GM21576 (cell line): ENCODE measurements around the gene NEURL2.
"Not testable (repeated sequence)": the region's sequence is repeated elsewhere in the genome, so short reads cannot be mapped to it uniquely, and the experiment has no call there.

ENCODE experiments used
- ATAC-seq: cut with Tn5 transposase; IDR thresholded peaks from one replicate; pipeline ENCODE4 v1.9.1; 2021; ENCODE audit warnings: mild to moderate bottlenecking, moderate library complexity; ENCODE audit not compliant: unreplicated experiment

Gene NEURL2

DNA sequence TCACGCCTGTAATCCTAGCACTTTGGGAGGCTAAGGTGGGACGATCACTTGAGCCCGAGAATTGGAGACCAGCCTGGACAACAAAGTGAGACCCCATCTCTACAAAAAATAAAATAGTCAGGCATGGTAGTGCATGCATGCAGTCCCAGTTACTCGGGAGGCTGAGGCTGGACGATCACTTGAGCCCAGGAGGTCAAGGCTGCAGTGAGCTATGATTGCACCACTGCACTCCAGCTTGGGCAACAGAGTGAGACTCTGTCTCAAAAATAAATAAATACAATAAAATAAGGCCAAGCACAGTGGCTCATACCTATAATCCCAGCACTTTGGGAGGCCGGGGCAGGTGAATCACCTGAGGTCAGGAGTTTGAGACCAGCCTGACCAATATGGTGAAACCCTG is 10.3 kb upstream of the NEURL2 start:
- not testable (repeated sequence) for ATAC-seq

DNA sequence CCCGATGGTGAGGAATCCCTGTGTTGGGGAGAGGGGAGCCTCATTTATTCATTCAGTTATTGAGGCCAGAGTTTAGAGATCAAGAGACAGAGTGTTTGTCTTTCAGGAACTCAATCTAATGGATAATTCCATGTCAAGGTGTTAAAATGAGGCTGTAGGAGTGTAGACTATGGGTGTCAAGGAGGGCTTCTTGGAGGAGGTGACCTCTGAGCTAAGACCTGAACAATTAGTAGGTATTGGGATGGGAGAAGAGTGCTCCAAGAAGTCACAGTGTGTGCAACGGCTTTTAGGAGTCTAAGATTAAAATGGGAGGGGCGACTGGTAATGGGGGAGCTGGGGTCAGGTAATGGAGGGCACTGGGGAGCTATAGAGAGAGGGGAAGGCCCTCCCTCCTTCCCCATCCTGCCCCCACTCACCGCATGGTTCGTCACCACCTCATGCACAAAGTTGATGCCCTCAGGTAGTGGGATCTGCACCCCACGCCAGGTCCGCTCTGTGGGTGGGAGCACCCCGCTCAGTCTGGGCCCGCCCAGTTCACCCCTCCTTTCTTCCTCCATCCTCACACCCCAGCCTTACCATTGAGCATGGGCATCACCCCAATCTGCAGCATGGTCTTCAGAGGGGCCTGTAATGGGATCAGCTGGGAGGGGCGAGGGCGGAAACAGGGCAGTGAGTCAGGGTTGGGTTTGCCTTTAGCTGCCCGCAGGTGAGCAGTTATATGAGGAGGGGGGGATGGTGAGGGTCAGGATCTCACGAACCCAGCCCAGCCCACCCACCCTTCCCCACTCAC is 8.2 kb upstream of the NEURL2 start:
- ATAC-seq, result no peak

DNA sequence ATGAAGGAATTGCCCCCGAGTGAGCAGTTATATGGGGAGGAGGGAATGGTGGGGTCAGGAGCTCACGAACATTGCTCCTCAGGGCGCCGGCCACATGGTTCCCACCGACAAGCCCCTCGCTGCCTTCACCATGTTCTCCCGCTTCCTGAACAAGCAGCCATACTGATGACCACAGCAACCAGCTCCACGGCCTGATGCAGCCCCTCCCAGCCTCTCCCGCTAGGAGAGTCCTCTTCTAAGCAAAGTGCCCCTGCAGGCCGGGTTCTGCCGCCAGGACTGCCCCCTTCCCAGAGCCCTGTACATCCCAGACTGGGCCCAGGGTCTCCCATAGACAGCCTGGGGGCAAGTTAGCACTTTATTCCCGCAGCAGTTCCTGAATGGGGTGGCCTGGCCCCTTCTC is 7.3 kb upstream of the NEURL2 start:
- ATAC-seq, result no peak

DNA sequence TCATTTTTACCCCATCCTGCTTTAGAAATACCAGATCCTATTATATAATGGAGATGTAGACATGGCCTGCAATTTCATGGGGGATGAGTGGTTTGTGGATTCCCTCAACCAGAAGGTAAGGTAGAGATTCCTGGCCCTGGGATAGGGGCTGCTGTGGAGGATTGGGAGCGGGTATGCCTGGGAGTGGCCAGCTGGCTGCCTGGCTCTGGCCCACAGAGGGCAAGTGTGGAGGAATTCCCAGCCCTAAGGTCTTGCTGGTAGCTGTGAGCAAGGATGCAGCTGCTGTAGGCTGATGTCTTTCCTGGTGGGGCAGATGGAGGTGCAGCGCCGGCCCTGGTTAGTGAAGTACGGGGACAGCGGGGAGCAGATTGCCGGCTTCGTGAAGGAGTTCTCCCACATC is 6.7 kb upstream of the NEURL2 start:
- ATAC-seq, result no peak

DNA sequence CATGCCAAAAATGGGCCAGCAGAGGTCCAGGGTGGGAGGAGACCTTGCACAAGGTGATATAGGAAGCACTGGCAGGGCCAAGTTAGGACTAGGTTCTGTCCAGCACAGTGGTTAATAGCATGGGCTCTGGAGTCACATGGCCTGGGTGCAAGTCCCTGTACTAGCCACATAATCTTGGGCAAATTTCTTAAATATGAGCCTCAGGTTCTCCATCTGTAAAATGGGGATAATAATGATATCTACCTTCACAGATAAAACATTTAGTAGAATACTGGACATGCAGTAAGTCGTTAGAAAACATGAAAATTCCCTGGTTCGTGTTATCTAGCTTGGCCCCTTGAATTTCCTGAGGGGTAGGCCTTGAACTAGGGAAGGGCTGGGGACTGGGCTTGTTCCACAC is 6.3 kb upstream of the NEURL2 start:
- ATAC-seq, result no peak

DNA sequence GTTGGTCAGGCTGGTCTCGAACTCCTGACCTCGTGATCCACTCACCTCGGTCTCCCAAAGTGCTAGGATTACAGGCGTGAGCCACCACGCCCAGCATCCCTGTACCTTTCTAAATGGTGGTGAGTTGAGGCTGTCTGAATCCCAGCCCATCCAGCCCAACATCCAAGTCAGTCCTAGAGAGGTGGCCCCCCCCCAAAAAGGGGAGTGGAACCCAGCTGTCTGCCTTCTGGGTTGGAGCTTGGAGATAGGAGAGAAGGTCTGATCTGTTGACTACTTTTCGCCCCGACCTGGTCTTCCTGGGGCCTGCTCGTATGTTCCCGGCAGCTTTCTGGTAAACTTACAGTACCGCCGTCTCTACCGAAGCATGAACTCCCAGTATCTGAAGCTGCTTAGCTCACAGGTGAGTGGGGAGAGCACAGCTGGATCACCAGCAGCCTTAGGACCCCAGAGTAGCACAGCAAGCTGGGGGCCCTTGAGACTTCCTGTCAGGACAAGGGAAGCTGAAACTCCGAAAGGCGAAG is 5.7 kb upstream of the NEURL2 start:
- no peak for ATAC-seq

DNA sequence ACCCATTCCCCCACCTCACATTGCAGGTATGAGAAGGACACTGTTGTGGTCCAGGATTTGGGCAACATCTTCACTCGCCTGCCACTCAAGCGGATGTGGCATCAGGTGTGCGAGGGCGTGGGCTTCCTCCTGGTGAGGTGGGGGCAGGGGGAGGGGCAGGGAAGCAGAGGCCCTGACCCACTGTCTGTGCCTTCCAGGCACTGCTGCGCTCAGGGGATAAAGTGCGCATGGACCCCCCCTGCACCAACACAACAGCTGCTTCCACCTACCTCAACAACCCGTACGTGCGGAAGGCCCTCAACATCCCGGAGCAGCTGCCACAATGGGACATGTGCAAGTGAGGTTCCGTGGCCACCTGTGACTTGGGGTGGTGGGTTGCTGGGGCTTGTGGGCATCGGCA is 3.8 kb upstream of the NEURL2 start:
- no peak for ATAC-seq

DNA sequence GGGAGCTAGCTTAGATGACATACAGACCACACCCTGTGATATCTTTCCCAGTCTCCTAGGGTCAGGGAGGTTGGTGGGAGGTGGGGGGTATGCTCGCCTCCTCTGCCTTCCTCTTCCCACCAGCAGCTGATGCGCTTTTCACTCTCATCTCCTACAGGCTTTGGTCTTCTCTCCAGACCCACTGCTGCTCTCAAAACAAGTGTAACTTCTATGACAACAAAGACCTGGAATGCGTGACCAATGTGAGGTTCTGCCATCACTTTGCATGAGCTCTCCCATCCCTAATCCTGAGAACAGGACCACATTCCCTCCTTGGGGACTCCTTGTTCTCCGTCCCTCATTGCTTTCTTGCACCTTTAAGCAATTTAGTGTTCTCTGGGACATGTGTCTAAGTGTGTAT is 2.8 kb upstream of the NEURL2 start:
- ATAC-seq, result no peak

DNA sequence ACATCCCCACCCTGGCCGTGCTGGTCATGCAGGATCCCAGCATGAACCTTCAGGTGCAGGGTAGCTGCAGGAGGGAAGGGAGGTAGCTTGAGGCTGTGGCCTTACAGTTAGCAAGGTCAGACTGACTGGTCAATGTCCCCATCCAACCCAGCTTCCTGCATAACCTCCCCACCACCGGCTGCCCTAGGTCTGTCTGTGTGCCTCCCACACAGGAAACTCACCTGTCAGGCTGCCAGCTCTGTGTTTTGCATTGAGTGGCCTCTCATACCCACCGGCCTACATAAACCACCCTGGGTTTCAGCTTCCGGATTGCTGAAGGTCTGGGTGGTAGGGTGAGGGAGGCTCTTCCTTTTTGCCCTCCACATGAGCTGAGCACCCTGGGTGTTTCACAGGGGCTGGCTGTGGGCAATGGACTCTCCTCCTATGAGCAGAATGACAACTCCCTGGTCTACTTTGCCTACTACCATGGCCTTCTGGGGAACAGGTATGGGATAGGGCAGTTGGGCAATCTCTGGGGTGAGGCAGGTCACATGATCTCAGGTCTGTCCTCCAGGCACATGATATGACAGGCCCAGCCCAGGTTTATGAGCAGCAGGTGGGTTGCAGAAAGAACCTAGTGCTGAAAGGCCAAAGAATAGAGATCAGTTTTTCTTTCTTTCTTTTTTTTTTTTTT is 2.0 kb upstream of the NEURL2 start:
- ATAC-seq, result no peak

DNA sequence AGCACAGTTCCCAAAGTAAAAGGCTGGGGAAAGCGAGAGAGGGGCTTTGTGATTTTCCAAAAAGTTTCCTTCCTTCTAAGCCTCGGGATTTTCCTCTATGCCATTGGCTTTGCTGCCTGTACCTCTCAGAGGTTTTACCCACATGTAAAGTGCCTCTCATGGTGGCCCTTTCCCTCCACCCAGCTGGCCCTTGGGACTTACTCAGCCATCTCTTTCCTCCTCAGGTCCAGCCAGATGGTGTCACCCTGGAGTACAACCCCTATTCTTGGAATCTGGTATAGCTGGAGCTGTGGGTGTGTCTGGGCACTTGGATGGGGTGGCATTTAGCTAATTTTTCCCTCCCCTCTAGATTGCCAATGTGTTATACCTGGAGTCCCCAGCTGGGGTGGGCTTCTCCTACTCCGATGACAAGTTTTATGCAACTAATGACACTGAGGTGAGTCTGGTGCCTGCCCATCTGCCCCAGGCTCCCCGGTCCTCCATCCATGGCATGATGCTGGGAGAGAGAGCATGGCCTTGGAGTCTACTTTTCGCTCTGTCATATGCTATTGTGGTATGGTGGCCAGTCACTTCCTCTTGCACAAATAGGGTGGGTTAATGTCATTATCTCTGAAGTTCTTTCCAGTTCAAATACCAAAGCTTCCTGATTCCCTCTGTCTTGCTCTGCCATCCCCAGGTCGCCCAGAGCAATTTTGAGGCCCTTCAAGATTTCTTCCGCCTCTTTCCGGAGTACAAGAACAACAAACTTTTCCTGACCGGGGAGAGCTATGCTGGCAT is 1.2 kb upstream of the NEURL2 start:
- no peak for ATAC-seq

DNA sequence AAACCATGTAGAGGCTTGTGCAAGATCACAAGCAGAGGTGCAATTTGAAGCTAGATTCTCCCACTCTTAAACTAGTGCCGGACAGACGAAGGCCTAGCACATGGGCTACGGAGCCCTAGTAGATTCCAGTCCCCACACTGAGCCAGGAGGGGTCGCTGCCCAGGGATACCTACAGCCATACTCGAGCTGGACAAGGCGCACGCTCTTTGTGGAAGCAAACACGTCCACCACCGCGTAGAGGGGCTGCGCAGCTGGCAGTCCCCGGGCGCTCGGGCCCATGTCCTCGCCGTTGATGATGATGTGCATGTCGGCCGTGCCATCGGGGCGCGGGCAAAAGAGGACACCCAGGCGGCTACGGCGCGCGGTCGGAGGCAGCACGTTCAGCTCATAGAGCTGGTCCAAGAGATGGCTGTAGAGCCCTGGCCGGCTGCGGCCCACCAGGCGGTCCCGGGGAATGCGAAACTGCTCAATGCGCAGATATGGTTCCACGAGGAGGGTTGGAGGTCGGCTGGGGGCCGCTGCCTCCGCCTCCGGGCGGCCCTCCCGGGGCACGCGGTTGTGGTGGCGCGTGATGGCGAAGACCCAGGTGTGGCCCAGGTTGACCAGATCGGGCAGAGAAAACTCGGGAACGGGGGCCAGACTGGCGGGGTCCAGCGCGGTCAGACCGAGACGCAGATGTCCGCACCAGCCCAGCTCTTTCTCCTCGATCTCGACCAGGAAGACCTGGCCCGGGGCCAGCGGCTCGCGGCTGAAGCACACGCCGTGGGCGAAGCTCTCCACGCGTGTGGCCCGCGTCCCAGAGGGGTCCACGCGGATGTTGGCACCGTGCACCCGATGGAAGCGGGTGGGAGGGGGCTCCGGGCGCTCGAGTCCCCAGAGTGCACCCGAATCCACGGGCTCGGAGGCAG is 677 bp downstream of the NEURL2 start:
- ATAC-seq, result peak; percentile 6

DNA sequence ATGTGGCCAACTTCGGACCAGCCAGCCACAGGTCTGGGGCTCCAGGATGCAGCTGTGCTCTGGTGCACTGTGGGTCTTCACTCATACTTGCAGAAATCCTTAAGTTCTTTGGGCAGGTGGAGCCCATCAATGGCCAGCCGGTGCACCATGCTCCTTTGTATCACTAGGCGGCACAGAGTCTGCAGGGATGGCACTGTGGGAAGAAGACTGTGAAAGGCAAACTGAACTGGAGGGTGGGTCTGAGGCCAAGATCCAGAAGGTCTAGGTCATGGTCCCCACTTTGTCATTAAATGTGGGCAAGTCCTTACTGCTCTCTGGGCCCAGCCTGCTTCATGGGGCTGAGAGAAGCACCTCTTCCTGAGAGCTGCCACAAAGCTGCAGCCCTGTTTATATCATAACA is 2.3 kb downstream of the NEURL2 start:
- ATAC-seq, result no peak

DNA sequence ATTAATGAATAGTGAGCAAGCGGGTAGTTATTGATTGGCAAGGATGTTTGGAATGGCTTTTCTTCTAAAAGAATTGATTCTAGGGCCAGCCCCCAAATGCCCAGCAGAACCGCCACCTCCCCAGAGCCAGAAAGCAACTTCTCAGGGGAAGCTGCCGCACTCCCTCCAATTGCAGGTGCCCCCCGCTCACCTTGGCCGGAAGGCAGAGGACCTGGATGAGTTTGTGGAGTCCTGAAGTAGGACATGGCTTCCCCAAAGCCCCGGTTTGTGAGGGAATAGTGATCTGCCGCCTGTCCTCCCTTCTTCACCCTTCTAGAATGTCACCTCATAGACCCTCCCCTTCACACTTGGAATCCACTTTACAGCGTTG is 3.7 kb downstream of the NEURL2 start, which contains the start of gene SPATA25:
Gene SPATA25, minus strand, starts transcription at position 277 of the 370 bp plus-strand sequence. Its CDS starts 32 bp downstream, at position 245.
- ATAC-seq, result no peak

DNA sequence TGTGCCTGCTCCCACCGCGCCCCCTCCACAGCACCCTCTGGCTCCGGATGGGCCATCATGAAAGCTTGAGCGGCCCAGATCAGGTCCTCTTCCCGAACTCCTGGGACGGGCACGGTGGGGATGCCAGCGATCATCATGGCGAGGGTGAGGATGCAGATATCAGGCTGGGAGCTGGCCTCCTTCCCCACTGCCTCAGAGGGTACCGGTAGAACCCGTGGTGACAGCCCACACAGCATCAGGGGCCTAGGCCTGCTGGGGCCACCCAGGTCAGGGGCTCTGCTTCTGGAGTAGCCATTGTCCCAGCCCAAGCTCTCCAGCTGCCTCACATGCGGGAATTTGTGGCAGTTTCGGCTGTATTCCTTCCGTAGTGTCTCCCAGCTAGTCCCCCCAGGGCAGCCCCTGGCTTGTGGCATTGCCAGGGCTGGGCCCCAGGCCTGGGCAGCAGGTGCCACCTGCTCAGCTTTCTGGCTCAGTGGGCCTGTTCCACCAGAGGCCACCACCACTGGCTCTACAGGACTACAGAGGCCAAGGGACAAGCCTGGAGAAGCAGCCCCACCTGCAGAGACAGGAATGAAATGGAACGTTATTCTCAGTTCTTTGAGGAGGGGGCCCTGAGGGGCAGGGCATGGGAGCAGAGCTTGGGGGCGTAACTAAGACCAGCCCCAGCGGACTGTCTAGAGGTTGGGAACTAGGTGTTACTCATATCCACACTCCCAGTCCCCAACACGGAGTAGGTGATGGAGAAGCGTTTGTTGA is 4.2 kb downstream of the NEURL2 start:
- ATAC-seq, result no peak

DNA sequence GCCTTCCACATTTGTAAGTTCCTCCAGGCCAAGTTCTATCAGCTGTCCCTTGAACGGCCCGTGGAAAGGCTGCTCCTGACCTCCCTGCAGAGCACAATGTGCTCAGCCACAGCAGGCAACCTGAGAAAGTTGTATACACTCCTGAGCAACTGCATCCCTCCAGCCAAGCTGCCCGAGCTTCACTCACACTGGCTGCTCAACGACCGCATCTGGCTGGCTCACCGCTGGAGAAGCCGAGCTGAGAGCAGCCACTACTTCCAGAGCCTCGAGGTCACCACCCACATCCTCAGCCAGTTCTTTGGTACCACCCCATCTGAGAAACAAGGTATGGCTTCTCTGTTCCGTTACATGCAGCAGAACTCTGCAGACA is 7.9 kb downstream of the NEURL2 start:
- ATAC-seq, result no peak

DNA sequence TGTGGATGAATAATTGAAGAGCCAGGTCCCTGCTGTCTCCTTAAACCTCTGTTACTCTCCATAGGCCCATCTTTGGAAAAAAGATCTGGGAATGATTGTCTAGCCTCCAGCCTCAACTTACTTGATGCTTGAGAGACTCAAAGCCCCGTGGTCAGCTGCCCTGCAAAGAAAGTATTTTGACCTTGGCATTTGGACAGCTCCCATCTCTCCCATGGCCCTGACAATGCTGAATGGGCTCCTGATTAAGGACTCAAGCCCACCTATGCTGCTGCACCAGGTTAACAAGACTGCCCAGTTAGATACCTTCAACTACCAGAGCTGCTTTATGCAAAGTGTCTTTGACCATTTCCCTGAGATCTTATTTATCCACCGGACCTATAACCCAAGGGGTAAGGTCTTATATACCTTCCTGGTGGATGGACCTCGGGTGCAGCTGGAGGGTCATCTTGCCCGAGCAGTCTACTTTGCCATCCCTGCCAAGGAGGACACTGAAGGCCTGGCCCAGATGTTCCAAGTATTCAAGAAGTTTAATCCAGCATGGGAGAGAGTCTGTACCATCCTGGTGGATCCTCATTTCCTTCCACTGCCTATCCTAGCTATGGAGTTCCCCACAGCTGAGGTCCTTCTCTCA is 8.4 kb downstream of the NEURL2 start:
- no peak for ATAC-seq

DNA sequence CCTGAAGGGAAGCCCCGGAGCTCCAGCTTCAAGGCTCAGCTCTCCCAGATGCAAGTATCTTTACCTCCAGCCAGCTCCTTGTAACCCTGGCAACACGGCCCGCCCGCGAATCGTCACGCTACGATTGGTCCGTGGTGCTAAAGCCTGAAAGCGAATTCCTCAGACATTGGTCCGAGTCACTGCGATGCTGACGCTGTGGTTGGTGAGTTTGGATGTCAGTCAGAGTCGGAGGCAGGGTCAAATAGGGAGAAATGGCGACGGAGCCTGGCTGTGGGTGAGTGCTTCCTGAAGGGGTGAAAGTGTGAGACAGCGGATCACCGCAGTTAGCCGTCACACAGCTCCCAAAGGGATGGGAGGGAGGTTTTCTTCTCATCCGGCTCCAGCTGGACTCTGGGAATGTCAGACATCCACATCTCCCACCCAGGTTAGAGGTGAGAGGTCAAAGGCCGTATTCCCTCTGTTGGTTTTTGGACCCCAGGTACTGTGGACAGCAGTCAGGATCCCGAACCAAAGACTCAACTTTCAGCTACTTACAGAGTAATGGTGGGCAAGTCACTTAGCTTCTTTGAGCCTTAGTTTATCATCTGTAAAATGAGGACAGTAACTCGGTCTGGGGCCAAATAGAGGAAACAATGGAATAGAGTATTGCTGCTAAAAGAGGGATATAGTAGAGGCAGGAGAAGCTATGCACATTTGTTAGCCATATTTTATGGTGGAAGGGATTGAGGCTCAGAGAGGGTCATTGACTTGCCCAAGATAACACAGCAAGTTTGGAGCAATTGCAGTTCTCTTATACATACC is 9.8 kb downstream of the NEURL2 start, which contains the start of gene ZSWIM1:
Gene ZSWIM1, plus strand, starts transcription at position 240 of the 801 bp plus-strand sequence. CDS start 1,366 bp downstream, outside the sequence.
- peak; percentile 99 for ATAC-seq

DNA sequence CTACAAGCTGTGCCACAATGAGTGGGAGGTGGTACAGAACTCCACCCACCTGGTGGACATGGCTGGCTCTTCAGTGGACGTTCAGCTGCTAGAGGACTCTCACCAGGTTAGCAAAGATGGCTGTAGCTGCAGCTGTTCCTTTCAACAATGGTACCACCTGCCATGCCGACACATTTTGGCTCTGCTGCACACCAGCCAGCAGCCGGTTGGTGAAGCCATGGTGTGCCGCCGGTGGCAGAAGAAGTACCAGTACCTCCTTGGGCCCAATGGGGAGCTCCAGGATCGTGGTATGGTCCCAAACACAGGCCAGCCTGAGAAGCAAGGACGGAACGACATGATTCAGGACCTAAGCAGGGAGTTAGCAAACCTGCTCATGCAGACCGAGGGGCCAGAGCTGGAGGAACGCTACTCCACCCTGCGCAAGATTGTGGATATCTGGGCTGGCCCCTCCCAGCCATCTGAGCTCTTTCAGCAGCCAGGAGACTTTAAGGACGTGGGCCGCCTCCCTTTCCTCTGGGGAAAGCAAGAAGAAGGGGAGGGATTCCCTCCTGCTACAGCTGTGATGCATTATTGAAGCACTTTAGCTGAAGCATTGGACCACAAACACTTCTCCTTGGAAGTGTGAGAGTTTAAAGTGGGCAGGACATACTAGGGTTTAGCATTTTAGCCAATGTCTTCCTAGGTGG is 12.8 kb downstream of the NEURL2 start:
- ATAC-seq, result no peak
